ENCODE results near the gene EXOC7. TPM values are rescaled to one million over a fixed set of nuclear protein-coding genes. Genes with fewer than 3 reads are reported as not detected.

The EXOC7 gene
- polyA plus RNA-seq, 1 donor from 2014 or later, result 146 TPM

- Histone ChIP-seq H3K9me3 (ENCODE audit: low read length) (no peaks in the 10 kb centered on the region), H3K27ac (ENCODE audit: low read length) (no peak overlapping the region), H4K20me1 (ENCODE audit: insufficient read depth) (no peaks in the 10 kb centered on the region), H3K79me2 (replicated peaks; ENCODE audit: insufficient read depth, low read length) (no peaks in the 10 kb centered on the region), H3K27me3 (ENCODE audit: insufficient read depth, low read depth, low read length) (peaks cover 18% of the 10 kb centered on the region), H3K9ac (ENCODE audit: low read length) (no peak overlapping the region), H3K36me3 (ENCODE audit: insufficient read depth, low read length) (no peaks in the 10 kb centered on the region), H2AFZ (ENCODE audit: low read depth, low read length) (no peak overlapping the region), H3K9me2 (ENCODE audit: insufficient read depth, low read length) (no peaks in the 10 kb centered on the region), H3K4me3 (ENCODE audit: low read length) (peak overlapping the region; percentile 72), H3F3A (ENCODE audit: insufficient read depth, low read length, poor library complexity, severe bottlenecking) (no peaks in the 10 kb centered on the region), H3K4me2 (ENCODE audit: low read length) (peak overlapping the region; percentile 51)
- TF ChIP-seq EP300 (conservative IDR thresholded peaks at IDR 0.05; ENCODE audit: poor library complexity, severe bottlenecking) (no peak), REST (IDR thresholded peaks at IDR 0.05; ENCODE audit: borderline replicate concordance) (no peak), MXI1 (conservative IDR thresholded peaks at IDR 0.05; ENCODE audit: poor library complexity, severe bottlenecking) (no peak), TAF1 (IDR thresholded peaks at IDR 0.05; ENCODE audit: low read depth) (no peak), RAD21 (conservative IDR thresholded peaks at IDR 0.05) (no peak), SMC3 (conservative IDR thresholded peaks at IDR 0.05; ENCODE audit: poor library complexity) (no peak), POLR2AphosphoS5 (IDR thresholded peaks at IDR 0.05) (no peak), CTCF (IDR thresholded peaks at IDR 0.05; ENCODE audit: poor library complexity, severe bottlenecking) (no peak), EZH2 (IDR thresholded peaks at IDR 0.05; ENCODE audit: borderline replicate concordance, insufficient read depth, low read length, poor library complexity, severe bottlenecking) (no peak)
These were observed 37.1 kb upstream of the EXOC7 start for GRCh38 chr17:76140661-76141211.

DNA sequence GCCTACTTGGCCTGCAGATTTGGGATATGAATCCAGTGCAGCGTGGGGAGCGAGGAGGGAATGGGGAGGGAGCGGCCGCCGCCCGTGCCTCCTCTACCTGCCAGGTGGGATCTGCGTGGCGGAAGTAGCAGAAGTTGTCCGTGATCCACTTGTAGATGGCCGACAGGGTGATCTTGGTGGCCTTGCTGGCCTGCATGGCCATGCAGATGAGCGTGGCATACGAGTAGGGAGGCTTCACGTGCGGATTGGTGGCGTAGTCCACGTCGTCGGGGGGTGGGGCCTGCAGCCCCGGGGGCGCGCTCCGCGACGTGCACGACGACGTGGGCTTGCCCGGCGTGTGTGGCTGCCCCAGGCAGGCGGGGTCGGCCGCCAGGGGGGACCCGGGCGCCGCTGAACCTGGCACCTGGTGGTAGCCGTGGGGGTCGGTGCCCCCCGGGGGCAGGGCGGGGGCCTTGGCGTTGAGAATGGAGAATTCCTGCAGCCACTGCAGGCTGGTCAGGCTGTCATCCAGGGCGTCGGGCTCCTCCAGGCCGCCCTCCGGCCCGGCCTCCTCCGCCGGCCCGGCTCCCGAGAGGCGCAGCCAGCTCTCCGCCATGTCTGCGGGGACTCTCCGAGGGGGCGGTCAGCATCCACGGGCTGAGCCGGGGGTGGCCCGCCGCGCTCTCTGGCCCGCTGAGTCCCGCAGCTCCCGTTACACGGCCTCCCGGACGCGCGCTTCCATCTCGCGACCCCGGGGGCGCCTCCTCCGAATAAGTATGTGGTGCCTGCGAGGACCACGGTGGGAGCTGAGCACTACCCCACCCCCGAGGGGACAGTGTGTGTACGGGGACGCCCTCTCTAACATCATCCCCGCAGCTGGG is 36.4 kb upstream of the EXOC7 start:
- H3K36me3 ChIP-seq (ENCODE audit: insufficient read depth, low read length), result no peaks in the 10 kb centered on the region
- H3F3A ChIP-seq (ENCODE audit: insufficient read depth, low read length, poor library complexity, severe bottlenecking), result no peaks in the 10 kb centered on the region
- H3K9me2 ChIP-seq (ENCODE audit: insufficient read depth, low read length), result no peaks in the 10 kb centered on the region
- no peak overlapping the region for H3K27ac ChIP-seq (ENCODE audit: low read length)
- H3K4me3 ChIP-seq (ENCODE audit: low read length), result no peak overlapping the region
- no peak overlapping the region for H3K9ac ChIP-seq (ENCODE audit: low read length)
- H3K4me2 ChIP-seq (ENCODE audit: low read length), result no peak overlapping the region
- no peaks in the 10 kb centered on the region for H3K9me3 ChIP-seq (ENCODE audit: low read length)
- no peaks in the 10 kb centered on the region for H3K79me2 ChIP-seq (replicated peaks; ENCODE audit: insufficient read depth, low read length)
- H4K20me1 ChIP-seq (ENCODE audit: insufficient read depth), result no peaks in the 10 kb centered on the region
- no peak overlapping the region for H2AFZ ChIP-seq (ENCODE audit: low read depth, low read length)
- no peak for TF ChIP-seq RAD21 (conservative IDR thresholded peaks at IDR 0.05)
- no peak for TF ChIP-seq CTCF (IDR thresholded peaks at IDR 0.05; ENCODE audit: poor library complexity, severe bottlenecking)
- TF ChIP-seq MXI1 (conservative IDR thresholded peaks at IDR 0.05; ENCODE audit: poor library complexity, severe bottlenecking), result no peak
- no peak for TF ChIP-seq SMC3 (conservative IDR thresholded peaks at IDR 0.05; ENCODE audit: poor library complexity)
- no peak for TF ChIP-seq POLR2AphosphoS5 (IDR thresholded peaks at IDR 0.05)
- no peak for TF ChIP-seq REST (IDR thresholded peaks at IDR 0.05; ENCODE audit: borderline replicate concordance)
- TF ChIP-seq EZH2 (IDR thresholded peaks at IDR 0.05; ENCODE audit: borderline replicate concordance, insufficient read depth, low read length, poor library complexity, severe bottlenecking), result no peak
- TF ChIP-seq TAF1 (IDR thresholded peaks at IDR 0.05; ENCODE audit: low read depth), result no peak
- TF ChIP-seq EP300 (conservative IDR thresholded peaks at IDR 0.05; ENCODE audit: poor library complexity, severe bottlenecking), result no peak
- peaks cover 18% of the 10 kb centered on the region for H3K27me3 ChIP-seq (ENCODE audit: insufficient read depth, low read depth, low read length)
